ENCODE data around the gene CDCA5.

DNA sequence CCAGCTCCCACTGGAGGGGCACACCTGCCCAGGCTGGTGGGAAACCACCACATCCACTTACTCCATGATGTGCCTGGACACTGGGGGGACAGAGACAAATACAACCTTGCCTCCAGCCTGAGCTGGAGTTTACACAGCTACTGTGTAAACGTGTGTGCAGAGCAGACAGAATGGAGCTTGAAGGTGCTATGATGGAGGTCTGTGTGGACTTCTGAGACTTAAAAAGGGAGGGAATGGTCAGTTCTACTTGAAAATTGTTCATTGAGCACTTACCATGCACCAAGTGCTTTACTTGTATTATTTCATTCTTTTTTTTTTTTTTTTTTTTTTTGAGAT, 11.2 kb downstream of the CDCA5 start:
- TF ChIP-seq, protein P1, sequence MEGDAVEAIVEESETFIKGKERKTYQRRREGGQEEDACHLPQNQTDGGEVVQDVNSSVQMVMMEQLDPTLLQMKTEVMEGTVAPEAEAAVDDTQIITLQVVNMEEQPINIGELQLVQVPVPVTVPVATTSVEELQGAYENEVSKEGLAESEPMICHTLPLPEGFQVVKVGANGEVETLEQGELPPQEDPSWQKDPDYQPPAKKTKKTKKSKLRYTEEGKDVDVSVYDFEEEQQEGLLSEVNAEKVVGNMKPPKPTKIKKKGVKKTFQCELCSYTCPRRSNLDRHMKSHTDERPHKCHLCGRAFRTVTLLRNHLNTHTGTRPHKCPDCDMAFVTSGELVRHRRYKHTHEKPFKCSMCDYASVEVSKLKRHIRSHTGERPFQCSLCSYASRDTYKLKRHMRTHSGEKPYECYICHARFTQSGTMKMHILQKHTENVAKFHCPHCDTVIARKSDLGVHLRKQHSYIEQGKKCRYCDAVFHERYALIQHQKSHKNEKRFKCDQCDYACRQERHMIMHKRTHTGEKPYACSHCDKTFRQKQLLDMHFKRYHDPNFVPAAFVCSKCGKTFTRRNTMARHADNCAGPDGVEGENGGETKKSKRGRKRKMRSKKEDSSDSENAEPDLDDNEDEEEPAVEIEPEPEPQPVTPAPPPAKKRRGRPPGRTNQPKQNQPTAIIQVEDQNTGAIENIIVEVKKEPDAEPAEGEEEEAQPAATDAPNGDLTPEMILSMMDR (conservative IDR thresholded peaks at IDR 0.05; ENCODE audit: low read depth, low read length): no peak
- no peak for TF ChIP-seq NFE2L2 (IDR thresholded peaks at IDR 0.05; ENCODE audit: low read depth, low read length)
- no peak for TF ChIP-seq POLR2A (IDR thresholded peaks at IDR 0.05; ENCODE audit: low read depth, low read length)
- no peak for TF ChIP-seq BHLHE40 (IDR thresholded peaks at IDR 0.05; ENCODE audit: low read depth, low read length)
- no peak for TF ChIP-seq MAFK (IDR thresholded peaks at IDR 0.05; ENCODE audit: low read depth, low read length)
- TF ChIP-seq, protein P2, sequence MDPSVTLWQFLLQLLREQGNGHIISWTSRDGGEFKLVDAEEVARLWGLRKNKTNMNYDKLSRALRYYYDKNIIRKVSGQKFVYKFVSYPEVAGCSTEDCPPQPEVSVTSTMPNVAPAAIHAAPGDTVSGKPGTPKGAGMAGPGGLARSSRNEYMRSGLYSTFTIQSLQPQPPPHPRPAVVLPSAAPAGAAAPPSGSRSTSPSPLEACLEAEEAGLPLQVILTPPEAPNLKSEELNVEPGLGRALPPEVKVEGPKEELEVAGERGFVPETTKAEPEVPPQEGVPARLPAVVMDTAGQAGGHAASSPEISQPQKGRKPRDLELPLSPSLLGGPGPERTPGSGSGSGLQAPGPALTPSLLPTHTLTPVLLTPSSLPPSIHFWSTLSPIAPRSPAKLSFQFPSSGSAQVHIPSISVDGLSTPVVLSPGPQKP (IDR thresholded peaks at IDR 0.05; ENCODE audit: borderline replicate concordance, low read depth, low read length): no peak
- TF ChIP-seq, protein P3, sequence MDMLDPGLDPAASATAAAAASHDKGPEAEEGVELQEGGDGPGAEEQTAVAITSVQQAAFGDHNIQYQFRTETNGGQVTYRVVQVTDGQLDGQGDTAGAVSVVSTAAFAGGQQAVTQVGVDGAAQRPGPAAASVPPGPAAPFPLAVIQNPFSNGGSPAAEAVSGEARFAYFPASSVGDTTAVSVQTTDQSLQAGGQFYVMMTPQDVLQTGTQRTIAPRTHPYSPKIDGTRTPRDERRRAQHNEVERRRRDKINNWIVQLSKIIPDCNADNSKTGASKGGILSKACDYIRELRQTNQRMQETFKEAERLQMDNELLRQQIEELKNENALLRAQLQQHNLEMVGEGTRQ (IDR thresholded peaks at IDR 0.05; ENCODE audit: low read depth, low read length): no peak
- TF ChIP-seq CHD1 (IDR thresholded peaks at IDR 0.05; ENCODE audit: low read depth, low read length): no peak
